Stimulated activated CD8-positive, alpha-beta memory T cell treated with anti-CD3 and anti-CD28 coated beads, Interleukin-12 subunit alpha, Interleukin-12 subunit beta, amount 100 ng/mL, for 4 hours (primary cell): ENCODE data around the gene FILIP1.

Experiments
- DNase-seq: peaks from one replicate; pipeline ENCODE4 v3.0.0-alpha.2; 2020; ENCODE audit warnings: low read depth

FILIP1 gene

DNA sequence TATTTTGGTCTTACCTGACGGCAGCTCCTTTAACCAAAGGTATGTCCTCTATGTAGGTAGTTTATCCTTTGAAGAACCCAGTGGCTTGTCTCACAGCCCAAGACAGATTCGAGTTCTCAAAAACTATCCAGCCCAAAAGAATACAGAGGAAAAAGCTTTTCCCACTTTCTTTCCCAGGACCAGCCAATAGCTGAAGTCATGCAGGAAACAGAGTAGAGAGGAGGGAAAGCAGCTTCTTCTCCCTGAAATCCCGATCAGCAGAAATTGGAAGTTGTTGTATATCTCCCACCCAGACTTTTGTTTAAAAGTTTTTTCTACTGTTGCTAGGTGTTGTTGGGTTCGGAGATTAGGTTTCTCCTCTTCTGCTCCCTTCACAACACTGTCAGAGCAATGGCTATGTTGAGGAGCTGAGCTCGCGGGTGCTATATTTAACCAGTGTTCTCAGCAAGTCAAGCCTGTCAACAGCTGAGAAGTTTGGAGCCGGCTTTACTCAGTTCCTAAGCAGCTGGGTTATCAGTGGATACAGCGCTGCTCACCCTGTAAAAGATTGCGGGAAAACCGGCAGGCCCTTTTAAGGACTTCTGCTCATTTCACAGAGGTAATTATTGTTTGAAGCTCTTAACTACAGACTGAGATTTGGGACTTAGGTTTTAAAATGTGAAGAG, at the start of gene FILIP1:
TSS of gene FILIP1 (minus strand) at position 401 of the 665 bp plus-strand sequence. CDS start 78,828 bp downstream, outside the sequence.
- DNase-seq, result no peak

GRCh38 chr6:75543311-75543710, 49.7 kb upstream of the FILIP1 start:
- no peak for DNase-seq

- no peak for DNase-seq
Observed at GRCh38 chr6:75539136-75539535, 45.5 kb upstream of the FILIP1 start.

- DNase-seq, result no peak
Observed at GRCh38 chr6:75532521-75532920, 38.9 kb upstream of the FILIP1 start.

DNA sequence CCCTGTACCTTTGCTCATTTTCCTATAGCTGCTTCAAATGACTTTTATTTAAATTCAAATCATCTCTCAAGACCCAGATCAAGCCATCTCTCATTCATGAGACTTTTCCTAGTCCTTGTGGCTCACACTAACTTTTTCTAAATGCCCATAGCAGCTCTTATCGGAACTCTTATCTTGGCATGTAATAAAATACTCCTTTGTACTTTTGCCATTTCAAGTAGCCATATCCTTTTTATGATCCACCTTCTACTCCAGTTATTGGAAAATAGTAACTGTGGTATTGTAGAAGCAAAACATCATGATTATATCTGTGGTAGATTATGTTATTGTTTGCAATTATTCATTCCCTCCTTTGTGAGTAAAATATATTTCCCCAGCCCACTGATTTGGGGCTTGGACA, 37.6 kb upstream of the FILIP1 start:
- no peak for DNase-seq

DNA sequence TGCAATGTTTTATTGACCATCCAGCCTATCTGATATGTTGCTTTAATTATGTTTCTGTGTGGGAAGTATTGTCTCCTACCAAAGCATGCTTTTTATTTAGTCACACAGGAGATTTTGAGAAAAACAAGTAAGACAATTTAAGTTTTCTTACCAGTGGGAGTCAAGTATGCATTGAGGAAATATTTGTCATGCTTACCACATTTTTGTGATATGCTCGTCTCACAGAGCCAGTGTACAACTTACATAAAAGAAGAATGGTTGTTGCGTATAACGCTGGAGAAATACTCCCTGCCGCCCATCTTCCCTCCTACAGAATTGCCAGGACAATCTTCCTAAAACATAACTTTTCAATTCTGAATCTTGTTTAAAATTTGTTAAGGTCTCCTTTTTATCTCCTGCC, 37.1 kb upstream of the FILIP1 start:
- DNase-seq, result no peak

DNA sequence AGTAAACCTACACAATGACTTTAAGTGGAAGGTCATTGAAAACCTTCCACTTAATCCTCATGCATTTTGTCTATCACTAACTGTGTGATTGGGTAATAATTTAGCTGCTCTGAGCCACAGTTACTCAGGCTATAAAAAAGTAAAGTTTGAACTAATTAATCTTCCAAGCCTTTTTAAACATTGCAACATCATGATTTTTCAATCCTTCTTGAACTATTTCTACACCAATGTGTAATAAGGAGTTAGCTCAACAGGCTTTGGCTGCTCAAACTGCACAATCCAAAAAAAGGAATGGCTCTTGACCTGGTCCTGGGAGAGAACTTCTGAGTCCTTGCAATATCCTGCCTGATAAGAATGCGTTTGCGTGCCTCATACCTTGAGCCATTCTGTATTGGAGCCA, 34.8 kb upstream of the FILIP1 start:
- no peak for DNase-seq

DNA sequence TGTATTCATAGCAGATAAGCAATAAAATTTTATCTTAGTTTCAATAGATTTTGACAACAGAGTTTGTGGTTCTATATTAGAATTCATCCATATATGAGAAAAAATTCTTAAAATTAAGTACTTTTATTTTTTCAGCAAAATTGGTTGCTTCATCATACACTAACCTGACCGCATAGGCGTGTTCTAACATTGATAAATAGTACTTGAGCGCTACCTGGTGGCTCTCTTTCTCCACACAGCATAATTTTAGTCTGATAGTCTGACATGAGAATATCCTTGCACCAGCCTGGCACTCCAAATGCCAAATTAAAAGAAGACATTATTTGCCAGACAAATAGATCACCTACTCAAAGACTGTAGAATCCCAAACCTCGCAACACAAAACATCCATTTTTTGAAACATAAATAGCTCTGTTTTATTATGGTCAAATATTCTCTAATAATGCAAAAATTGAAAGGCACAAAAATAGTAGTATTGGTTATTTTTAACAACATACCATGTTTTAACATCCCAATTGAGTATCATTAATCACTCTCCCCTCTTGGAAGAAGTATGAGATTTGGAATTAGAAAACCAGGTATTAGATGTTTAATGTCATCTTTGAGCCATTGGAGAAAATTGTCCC, 33.0 kb upstream of the FILIP1 start:
- no peak for DNase-seq

- DNase-seq, result no peak
Observed at GRCh38 chr6:75525682-75526081, 32.1 kb upstream of the FILIP1 start.

DNA sequence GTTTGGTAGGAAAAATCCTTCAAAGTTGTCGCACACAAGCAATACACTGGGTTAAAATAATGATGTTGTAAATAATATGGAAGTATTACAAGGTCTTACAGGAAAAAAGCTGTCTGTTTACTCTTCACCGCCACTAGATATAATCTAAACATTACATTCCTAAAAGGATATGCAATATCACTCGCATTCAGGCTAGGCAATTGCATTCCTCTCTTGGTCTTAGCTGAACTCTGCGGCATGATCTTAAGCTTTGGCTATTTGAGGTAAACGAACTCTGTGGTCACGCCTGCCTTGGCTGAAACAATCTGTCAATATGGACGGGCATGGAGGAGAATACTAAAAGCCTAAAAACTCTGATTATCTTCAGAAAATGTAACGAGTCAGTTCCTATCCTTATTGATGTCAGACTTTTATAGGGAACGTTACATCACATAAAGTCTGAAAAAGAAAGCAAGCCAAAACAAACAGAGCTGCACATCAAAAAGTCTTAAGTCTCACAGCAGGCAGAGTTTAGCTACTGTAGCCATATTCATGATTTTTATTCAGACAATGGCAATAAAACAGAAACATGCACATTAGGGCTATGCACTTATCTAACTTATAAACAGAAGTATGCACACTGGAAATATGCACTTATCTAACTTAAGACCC, 30.8 kb upstream of the FILIP1 start:
- no peak for DNase-seq

- DNase-seq, result no peak
Observed at GRCh38 chr6:75516757-75517156, 23.2 kb upstream of the FILIP1 start.

DNA sequence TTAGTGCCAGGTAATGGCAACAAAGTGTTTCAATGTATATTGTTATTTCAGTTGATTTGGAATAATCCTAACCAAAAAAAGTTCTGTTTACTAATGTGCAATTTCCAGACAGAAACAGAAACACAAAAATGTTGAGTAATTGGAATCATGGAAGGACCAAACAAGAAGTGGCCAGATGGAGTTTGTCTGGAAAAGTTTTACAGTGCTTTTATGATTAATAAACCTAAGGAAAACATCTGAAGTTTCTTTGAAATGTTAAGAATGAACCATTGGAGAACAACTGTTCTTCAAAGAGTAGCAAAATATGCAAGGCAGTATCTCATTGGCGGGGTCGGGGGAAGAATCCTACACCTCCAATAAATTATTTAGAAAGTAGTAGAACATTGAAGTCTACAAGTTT, 19.0 kb upstream of the FILIP1 start:
- DNase-seq, result no peak

DNA sequence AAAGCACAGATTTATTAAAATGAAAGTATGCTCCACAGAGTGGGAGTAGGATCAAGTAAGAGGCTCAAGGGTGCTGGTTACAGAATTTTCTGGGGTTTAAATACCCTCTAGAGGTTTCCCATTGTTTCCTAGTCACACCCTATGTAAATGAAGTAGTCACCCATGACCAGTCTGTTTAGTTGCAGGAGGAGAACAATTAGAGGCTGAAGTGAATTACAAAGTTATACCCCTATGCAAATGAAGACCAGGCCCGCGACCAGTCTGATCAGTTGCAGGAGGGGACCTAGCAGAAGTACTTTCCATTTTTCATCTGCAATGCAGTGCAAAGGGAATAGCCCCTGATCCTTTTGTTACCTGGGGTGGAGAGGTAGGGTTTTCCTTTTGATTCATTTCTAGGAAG, 11.8 kb upstream of the FILIP1 start:
- no peak for DNase-seq

- no peak for DNase-seq
Observed at GRCh38 chr6:75504465-75505222, 11.0 kb upstream of the FILIP1 start.

- DNase-seq, result no peak
Observed at GRCh38 chr6:75503291-75503690, 9.7 kb upstream of the FILIP1 start.

- no peak for DNase-seq
Observed at GRCh38 chr6:75502884-75503283, 9.3 kb upstream of the FILIP1 start.

DNA sequence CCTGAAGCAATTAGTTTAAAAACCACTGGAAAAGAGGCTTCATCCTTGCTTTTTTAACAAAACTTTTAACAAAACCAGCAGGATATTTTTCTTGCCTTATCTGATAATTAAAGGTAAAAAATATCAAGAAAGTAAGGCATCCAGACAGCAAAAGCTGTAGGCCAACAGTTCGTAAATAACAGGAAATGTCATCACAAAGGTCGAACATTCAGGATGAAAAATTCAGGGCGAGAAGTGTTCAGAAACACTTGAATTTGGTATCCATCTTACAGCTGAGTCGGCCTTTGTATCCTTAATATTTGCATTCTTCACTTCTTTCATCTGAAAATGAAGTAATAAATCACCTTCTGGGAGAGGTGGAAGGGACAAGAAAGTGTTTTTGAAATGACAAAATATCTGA, 8.2 kb upstream of the FILIP1 start:
- DNase-seq, result no peak

DNA sequence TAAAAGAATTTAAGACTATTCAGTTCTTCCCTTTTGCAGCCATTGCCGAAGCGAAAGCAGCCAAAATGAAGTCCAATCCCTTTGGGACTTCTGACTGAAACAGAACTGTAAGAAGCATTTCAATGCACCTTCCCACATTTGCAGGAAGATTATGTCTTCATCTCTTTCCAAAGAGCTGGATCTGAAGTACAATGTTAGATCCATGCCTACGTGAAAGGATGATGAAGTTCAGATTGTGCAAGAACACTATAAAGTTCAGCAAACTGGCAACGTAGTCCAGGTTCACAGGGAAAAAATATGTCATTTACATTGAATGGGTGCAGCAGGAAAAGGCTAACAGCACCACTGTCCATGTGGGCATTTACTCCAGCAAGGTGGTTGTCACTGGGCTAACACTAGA, 6.0 kb upstream of the FILIP1 start:
- DNase-seq, result no peak

- no peak for DNase-seq
Observed at GRCh38 chr6:75498862-75499261, 5.3 kb upstream of the FILIP1 start.

GRCh38 chr6:75497994-75498393, 4.4 kb upstream of the FILIP1 start:
- DNase-seq, result no peak

DNA sequence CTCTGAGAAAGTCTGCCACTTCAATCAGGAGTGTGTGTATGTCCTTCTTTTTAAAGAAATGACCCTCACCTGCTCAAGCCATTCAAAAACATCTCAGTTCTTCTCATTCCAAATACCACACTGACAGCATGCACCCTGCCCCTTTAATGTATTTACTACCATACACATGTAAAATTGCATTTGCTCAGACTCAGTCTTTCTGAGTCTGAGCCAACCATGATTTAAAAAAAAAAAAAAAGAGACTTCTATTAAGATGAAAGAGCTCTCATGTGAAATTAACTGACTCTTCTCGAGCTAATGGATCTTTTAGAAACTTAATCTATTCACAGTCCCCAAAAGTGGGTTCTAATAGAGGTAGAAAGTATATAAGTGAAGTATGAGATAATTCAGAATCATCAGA, 1.4 kb upstream of the FILIP1 start:
- DNase-seq, result no peak

DNA sequence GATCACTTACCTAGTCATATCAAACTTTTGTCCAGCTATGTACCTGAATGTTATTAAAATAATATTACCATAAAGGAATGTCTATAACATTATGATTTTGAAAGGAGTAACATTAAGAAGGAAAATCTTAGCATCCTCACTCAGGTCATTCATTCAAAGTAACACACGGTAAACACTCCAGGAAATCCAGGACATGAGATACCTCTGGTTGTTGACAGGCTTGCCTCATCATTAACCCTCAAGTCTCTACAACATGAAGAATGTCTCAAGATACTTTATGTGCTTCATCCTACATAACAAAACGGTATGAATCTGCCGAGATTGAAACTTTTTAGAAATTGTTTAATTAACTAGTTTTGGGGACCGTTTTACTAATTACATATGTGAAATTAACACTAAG, 690 bp upstream of the FILIP1 start:
- no peak for DNase-seq
